Sigmoid colon (tissue), 4 donors: ENCODE data around the gene COX10.

Experiments used
- EP300 ChIP-seq, 4 donors: sonication (generic); formaldehyde crosslinking; IDR thresholded peaks; one replicate each; pipeline ENCODE4 v1.6.1; 2017; ENCODE audit warnings: antibody characterized with exemption in 4 of 4
- POLR2A ChIP-seq, 2 donors: fragments of 450-650 bp; IDR thresholded peaks; one replicate each; pipeline ENCODE4 v1.6.1; 2016; ENCODE audit warnings: antibody characterized with exemption in 2 of 2, mild to moderate bottlenecking in 2 of 2, moderate library complexity in 2 of 2
- POLR2AphosphoS5 ChIP-seq, 4 donors: sonication (generic); formaldehyde crosslinking; IDR thresholded peaks; one replicate each; pipeline ENCODE4 v1.6.1; 2017; ENCODE audit warnings: antibody characterized with exemption in 4 of 4
- TF ChIP-seq, protein P1 (sequence below), 4 experiments: fragments of 450-650 bp in 3 of 4; fragments of 200-600 bp in 1 of 4; IDR thresholded peaks; one replicate each; pipeline ENCODE4 v1.5.1; 2016 to 2019; ENCODE audit warnings: antibody characterized with exemption in 4 of 4, mild to moderate bottlenecking in 3 of 4, moderate library complexity in 2 of 4

DNA sequence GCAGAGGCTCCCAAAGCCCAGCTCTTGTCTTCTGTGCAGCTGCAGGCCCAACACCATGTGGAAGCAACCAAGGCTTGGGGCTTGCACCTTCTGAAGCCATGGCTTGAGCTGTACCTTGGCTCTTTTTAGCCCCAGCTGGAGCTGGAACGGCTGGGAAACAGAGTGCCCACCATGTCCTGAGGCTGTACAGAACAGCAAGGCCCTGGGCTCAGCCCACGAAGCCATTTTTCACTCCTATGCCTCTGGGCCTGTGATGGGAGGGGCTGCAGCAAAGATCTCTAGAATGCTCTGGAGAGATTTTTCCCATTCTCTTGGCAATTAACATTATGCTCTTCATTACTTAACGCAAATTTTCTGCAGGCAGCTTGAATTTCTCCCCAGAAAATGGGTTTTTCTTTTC, 99.3 kb downstream of the COX10 start:
- TF ChIP-seq, protein P1, sequence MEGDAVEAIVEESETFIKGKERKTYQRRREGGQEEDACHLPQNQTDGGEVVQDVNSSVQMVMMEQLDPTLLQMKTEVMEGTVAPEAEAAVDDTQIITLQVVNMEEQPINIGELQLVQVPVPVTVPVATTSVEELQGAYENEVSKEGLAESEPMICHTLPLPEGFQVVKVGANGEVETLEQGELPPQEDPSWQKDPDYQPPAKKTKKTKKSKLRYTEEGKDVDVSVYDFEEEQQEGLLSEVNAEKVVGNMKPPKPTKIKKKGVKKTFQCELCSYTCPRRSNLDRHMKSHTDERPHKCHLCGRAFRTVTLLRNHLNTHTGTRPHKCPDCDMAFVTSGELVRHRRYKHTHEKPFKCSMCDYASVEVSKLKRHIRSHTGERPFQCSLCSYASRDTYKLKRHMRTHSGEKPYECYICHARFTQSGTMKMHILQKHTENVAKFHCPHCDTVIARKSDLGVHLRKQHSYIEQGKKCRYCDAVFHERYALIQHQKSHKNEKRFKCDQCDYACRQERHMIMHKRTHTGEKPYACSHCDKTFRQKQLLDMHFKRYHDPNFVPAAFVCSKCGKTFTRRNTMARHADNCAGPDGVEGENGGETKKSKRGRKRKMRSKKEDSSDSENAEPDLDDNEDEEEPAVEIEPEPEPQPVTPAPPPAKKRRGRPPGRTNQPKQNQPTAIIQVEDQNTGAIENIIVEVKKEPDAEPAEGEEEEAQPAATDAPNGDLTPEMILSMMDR (IDR thresholded peaks at IDR 0.05): no peak
- no peak for TF ChIP-seq EP300 (IDR thresholded peaks at IDR 0.05)
- TF ChIP-seq POLR2AphosphoS5 (IDR thresholded peaks at IDR 0.05): no peak
- TF ChIP-seq POLR2A (IDR thresholded peaks at IDR 0.05): no peak
